Stimulated activated CD8-positive, alpha-beta memory T cell treated with anti-CD3 and anti-CD28 coated beads, Interleukin-15, amount 100 ng/mL, for 4 hours (primary cell): ENCODE data around the gene SPESP1.
"Not testable (repeated sequence)": the region's sequence is repeated elsewhere in the genome, so short reads cannot be mapped to it uniquely, and the experiment has no call there.

ENCODE experiments used
- DNase-seq, 2 donors: peaks; one replicate each; pipeline ENCODE4 v3.0.0-alpha.2; 2020; ENCODE audit warnings: low read depth in 2 of 2

SPESP1 gene

GRCh38 chr15:68963719-68964118, 33.4 kb downstream of the SPESP1 start:
- not testable (repeated sequence) for DNase-seq

GRCh38 chr15:68966996-68967395, 36.7 kb downstream of the SPESP1 start:
- no peak for DNase-seq

- DNase-seq: no peak
Measured at GRCh38 chr15:68967948-68968347, 37.6 kb downstream of the SPESP1 start.

- DNase-seq: no peak
Measured at GRCh38 chr15:68969298-68969697, 39.0 kb downstream of the SPESP1 start.

GRCh38 chr15:68972201-68973065, 42.1 kb downstream of the SPESP1 start:
- no peak for DNase-seq

GRCh38 chr15:68975651-68976160, 45.4 kb downstream of the SPESP1 start:
- DNase-seq: not testable (repeated sequence)

- DNase-seq: not testable (repeated sequence)
Measured at GRCh38 chr15:68977426-68977825, 47.1 kb downstream of the SPESP1 start.

GRCh38 chr15:68979006-68979405, 48.7 kb downstream of the SPESP1 start:
- DNase-seq: no peak

GRCh38 chr15:68979816-68980215, 49.5 kb downstream of the SPESP1 start:
- DNase-seq: no peak

- no peak for DNase-seq
Measured at GRCh38 chr15:68980786-68981185, 50.5 kb downstream of the SPESP1 start.

- no peak for DNase-seq
Measured at GRCh38 chr15:68981941-68982340, 51.6 kb downstream of the SPESP1 start.

GRCh38 chr15:68982976-68983563, 52.7 kb downstream of the SPESP1 start:
- no peak for DNase-seq

GRCh38 chr15:68983961-68984481, 53.7 kb downstream of the SPESP1 start:
- no peak for DNase-seq

- DNase-seq: no peak
Measured at GRCh38 chr15:68984586-68984985, 54.3 kb downstream of the SPESP1 start.

GRCh38 chr15:68985361-68985891, 55.1 kb downstream of the SPESP1 start:
- no peak for DNase-seq

- DNase-seq: no peak
Measured at GRCh38 chr15:68986322-68986721, 56.0 kb downstream of the SPESP1 start.

- no peak for DNase-seq
Measured at GRCh38 chr15:68987120-68987519, 56.8 kb downstream of the SPESP1 start.

- DNase-seq: no peak
Measured at GRCh38 chr15:68987676-68988075, 57.4 kb downstream of the SPESP1 start.

GRCh38 chr15:68989541-68990230, 59.4 kb downstream of the SPESP1 start:
- no peak for DNase-seq

GRCh38 chr15:68990231-68990991, 60.1 kb downstream of the SPESP1 start:
- DNase-seq: no peak

- no peak for DNase-seq
Measured at GRCh38 chr15:68990992-68991500, 60.7 kb downstream of the SPESP1 start.
